RPMI8226 (cell line): Measurements from ENCODE around the gene C17orf58.
A peak's percentile ranks its signal among the peaks of the same experiment; 100 is the strongest.
"Not testable (repeated sequence)": the region's sequence is repeated elsewhere in the genome, so short reads cannot be mapped to it uniquely, and the experiment has no call there.

Experiments used
- DNase-seq: peaks from one replicate; pipeline ENCODE4 v3.0.0-alpha.2; 2015

The C17orf58 gene

DNA sequence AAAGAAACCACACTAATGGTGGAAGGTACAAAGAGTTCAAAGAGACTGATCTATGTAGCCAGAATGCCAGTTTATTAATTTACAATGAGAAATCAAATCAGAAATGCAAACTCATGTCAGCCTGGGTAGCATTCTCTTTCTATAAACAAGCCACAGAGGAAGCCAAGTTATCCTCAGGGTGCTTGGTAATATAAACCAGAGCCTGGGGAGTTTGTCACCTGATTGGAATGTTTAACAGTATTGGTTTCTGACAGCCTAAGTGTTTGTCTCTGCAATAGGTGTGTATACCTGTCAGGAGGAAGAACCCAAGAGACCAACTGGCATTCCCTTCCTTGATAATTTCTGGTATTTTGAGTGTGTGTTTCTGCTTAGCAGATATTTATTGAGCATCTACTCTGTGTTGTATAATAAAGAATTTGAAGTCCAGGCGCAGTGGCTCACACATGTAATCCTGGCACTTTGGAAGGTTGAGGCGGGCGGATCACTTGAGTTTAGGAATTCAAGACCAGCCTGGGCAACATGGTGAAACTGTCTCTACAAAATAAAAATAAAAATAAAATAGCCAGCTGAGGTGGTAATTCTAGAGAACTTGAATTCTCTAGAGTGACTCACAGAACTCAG lies 3.1 kb upstream of the C17orf58 start:
- DNase-seq, result no peak

GRCh38 chr17:67998466-67998865 lies 2.2 kb upstream of the C17orf58 start:
- DNase-seq, result no peak

DNA sequence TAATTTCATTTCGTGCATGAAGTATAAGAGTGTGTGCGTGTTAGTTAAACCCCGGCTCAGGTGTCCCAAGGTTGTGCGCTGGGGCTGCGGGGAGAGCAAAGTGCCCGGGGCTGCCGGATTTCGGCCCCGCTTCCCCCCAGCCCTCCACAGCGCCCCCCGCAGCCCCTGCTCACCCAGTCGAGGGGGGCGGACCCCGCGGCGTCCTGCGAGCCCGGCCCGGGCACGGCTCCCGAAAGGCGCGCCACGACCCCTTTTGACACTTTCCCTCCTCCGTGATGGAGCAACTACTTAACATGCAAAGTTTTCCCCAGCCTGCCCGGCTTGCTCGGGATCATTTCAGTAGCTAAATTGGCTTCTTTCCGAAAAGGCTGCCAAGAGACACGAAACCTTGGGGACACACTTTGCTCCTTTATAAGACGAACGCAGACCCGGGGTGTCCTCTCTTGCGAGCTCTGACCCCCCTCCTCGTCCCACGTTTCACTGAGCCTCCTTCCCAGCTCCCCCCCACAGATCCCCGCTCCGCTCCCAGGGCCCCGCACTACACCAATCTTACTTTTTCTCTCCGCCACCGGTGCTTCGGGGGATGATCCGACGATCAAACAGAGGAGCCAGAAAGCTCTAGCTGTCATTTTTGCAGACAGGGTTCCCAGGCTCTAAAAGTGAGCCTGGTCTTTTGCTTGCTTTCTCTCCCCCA lies 552 bp downstream of the C17orf58 start:
- DNase-seq, result peak; percentile 20

GRCh38 chr17:67994817-67995569 lies 1.3 kb downstream of the C17orf58 start:
- no peak for DNase-seq

- DNase-seq, result no peak
Measured at GRCh38 chr17:67993998-67994361, 2.3 kb downstream of the C17orf58 start.

- DNase-seq, result peak; percentile 93
Measured at GRCh38 chr17:67993153-67993997, 2.9 kb downstream of the C17orf58 start.

DNA sequence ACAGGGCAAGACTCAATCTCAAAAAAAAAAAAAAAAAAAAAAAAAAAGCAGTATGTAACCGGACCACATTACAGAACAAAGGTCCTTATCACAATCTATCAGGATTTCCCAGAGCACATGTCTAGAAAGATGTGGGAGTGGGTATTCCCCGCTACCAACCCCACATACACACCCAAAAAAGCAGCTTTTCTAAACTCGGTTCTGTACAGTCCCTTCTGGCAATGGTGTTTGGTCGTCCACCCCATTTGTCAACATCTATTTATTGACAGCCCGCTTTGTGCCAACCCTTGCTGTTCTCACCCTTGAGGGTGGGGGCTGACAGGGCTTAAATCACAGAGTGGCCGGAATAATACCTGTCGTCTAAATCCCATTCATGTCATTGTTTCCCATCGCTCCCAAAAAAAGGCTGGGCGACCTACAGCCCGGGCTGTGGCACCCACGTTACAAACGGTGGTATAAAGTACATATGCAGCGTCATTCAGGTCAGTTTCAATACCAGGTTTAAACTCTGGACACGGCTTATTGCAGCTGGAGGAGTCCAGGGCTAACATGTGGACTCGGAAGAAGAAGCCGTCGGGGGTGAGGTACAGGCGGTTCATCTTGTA lies 3.6 kb downstream of the C17orf58 start:
- peak; percentile 10 for DNase-seq

DNA sequence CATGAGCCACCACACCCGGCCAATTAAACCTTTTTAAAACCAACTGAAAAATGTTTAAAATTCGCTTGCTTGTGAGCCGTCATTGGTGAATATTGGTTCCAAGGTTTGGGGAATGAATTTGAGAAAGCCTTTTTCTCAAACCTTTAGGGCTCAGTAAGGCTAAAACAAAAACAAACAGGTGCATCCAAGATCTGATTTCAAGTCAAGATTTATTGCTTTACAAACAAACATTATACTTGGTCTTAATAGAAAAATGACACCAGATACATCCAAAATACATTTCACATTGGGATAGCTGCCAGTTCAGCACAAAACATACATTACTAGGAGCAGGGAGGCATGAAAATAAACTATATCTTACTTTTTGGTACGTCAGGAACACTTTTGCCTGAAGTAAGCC lies 5.4 kb downstream of the C17orf58 start:
- no peak for DNase-seq

DNA sequence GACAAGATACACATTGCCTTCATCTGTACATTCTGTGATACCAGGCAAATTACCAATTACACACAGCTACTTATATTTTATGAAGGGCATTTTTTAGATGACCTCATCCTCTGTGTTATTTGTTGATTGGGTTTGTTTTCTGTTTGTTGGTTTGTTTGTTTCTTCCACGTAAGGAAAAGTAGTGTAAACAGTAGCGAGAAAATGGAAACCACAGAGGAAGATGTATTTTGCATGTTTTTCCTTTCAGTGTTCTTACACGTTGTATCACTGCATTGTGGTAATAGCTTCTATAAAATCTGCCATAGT lies 12.9 kb downstream of the C17orf58 start:
- no peak for DNase-seq

DNA sequence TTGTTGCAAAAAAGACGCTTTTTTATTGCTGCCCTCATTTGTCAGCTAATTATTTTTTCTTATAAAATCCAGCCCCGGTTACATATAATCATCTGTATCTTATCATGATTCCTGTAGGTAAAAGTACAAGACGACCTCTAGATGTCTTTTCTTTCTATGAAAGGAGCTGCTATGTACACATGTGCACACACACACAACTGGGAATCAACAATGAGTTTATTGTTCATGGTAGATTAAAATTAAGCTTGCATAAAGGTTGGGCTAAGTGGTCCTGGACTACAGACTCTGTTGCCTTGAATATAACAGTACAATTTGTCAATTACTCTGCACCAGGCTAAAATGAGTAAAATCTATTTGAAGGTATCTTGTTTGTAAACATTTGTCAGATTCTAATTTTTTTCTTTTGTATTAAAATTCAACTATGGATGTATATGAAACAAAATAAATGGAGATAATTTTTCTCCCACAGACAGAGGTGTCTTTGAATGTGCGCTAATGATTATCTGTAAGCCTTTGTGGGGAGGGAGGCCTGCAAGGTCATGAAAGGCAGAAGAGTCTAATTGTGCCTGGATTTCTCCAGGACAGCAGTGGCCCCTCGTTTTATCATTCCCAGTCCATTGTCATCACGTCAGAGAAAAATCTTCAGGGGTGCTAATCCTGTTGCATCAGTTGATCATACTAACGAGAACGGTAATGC lies 13.4 kb downstream of the C17orf58 start:
- no peak for DNase-seq

- no peak for DNase-seq
Measured at GRCh38 chr17:67982034-67982640, 14.1 kb downstream of the C17orf58 start.

DNA sequence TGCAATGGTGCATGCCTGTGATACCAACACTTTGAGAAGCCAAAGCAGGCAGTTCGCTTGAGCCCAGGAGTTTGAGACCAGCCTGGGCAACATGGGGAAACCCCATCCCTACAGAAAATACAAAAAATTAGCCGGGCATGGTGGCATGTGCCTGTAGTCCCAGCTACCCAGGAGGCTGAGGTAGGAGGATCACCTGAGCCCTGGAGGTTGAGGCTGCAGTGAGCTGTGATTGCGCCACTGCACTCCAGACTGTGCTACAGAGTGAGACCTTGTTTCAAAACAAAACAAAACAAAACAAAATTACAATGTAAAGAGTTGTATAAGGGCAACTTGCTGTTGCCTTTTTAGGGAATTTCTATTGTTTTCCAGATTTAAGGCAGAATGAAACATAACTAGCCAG lies 15.4 kb downstream of the C17orf58 start:
- not testable (repeated sequence) for DNase-seq

- no peak for DNase-seq
Measured at GRCh38 chr17:67980456-67980855, 15.8 kb downstream of the C17orf58 start.

DNA sequence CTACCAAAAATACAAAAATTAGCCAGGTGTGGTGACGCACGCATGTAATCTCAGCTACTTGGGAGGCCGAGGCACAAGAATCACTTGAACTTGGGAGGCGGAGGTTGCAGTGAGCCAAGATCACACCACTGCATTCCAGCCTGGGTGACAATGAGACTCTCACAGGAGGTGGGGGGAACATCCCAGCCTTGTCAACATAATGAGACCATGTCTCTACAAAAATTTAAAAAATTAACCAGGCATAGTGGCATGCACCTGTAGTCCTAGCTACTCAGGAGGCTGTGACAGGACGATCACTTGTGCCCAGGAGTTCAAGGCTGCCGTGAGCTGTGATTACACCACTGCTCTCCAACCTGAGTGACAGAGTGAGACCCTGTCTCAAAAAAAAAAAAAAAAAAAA lies 20.0 kb downstream of the C17orf58 start:
- not testable (repeated sequence) for DNase-seq

- DNase-seq, result no peak
Measured at GRCh38 chr17:67974598-67975066, 21.6 kb downstream of the C17orf58 start.

- no peak for DNase-seq
Measured at GRCh38 chr17:67974185-67974584, 22.1 kb downstream of the C17orf58 start.

DNA sequence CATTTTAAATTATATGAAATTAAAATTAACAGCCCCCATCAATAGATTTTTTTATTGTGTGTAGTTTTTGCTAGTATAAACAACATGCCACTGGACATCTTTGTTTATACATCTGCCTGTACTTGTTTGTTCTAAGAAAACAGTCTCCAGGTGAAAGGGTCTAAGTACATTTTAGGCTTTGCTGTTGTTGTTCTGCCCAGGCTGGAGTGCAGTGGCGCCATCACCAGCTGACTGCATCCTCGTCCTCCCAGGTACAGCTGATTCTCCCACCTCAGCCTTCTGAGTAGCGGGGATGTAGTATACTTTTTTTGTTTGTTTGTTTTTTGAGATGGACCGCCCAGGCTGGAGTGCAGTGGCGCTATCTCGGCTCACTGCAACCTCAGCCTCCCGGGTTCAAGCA lies 25.5 kb downstream of the C17orf58 start:
- DNase-seq, result no peak

GRCh38 chr17:67963145-67963572 lies 33.1 kb downstream of the C17orf58 start:
- DNase-seq, result peak; percentile 72

GRCh38 chr17:67962156-67962555 lies 34.1 kb downstream of the C17orf58 start:
- DNase-seq, result not testable (repeated sequence)

DNA sequence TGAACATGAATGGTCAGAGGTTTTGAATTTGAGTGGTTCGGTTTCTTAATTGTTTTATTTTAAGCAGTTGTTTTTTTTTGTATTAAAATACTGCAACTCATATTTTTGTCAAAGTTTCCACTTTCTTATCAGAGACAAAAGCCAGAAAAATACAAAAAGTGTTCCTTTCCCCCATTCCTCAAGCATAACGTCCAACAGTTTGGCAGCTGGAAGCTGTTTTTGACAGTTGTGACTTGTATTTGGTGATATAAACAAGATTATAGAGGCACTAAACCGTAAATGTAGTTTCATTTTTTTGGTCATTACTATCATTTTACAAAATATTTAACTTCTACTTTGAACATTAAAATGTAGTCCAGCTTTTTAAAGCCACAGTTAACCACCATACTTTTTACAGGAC lies 36.0 kb downstream of the C17orf58 start:
- not testable (repeated sequence) for DNase-seq

DNA sequence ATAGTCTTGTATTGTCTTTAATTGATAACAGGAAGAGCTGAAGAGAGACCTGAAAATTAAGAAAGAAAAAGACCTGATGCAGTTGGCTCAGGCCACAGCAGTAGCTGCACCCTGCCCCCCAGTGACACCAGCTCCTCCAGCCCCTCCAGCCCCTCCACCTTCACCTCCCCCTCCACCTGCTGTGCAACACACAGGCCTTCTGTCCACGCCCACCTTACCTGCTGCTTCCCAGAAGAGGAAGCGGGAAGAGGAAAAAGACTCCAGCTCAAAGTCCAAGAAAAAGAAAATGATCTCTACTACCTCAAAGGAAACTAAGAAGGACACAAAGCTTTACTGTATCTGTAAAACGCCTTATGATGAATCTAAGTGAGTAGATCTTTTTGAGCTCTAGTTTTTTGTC lies 36.8 kb downstream of the C17orf58 start:
- DNase-seq, result no peak

- DNase-seq, result no peak
Measured at GRCh38 chr17:67950945-67951344, 45.3 kb downstream of the C17orf58 start.
